ENCODE data around the gene FCGR2B.
"Not testable (repeated sequence)": the region's sequence is repeated elsewhere in the genome, so short reads cannot be mapped to it uniquely, and the experiment has no call there.

DNA sequence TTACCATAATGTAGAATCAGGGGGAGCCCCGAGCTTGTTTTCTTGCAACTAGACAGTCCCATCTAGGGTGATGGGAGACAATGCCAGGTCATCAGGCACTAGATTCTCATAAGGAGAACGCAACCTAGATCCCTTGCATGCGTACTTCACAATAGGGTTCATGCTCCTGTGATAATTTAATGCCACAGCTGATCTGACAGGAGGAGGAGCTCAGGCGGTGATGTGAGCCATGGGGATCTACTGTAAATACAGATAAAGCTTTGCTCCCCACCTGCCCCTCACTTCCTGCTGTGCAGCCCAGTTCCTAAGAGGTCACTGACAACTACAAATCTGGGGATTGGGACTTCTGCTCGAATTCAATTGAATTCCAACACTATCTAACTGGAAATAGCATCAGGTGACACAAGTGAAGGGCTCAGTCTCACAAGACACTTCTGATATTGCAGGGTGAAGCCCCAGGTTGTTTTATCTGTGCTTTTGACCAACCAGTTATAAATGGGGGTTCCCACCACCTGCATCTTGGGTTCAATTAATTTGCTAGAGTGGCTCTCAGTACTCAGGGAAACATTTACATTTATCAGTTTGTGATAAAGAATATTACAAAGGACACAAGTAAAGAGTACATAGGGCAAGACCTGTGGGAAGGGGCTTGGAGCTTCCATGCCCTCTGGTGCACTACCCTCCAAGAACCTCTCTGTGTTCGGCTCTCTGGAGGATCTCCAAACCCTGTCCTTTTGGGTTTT is 24.5 kb upstream of the FCGR2B start:
- TF ChIP-seq POLR2A (IDR thresholded peaks at IDR 0.05; ENCODE audit: low read length); GATA1 (IDR thresholded peaks at IDR 0.05; ENCODE audit: low read depth, low read length): not testable (repeated sequence)

Data from erythroblast (primary cell).